ENCODE results near the gene CSNK2B.
"Not testable (repeated sequence)": the region's sequence is repeated elsewhere in the genome, so short reads cannot be mapped to it uniquely, and the experiment has no call there.

Gene CSNK2B

GRCh38 chr6:31691078-31691463 lies 25.2 kb downstream of the CSNK2B start:
- DNase-seq, result no peak

- no peak for DNase-seq
These were observed 25.8 kb downstream of the CSNK2B start for GRCh38 chr6:31691564-31692108.

GRCh38 chr6:31692353-31692752 lies 26.5 kb downstream of the CSNK2B start:
- DNase-seq, result no peak

- DNase-seq, result no peak
These were observed 27.0 kb downstream of the CSNK2B start for GRCh38 chr6:31692886-31693285.

- no peak for DNase-seq
These were observed 27.7 kb downstream of the CSNK2B start for GRCh38 chr6:31693535-31693934.

GRCh38 chr6:31697555-31697954 lies 31.7 kb downstream of the CSNK2B start:
- no peak for DNase-seq

- no peak for DNase-seq
These were observed 35.0 kb downstream of the CSNK2B start for GRCh38 chr6:31700740-31701401.

- peak in 1 of 2 experiments; percentile 24 for DNase-seq
These were observed 36.0 kb downstream of the CSNK2B start for GRCh38 chr6:31701666-31702404.

GRCh38 chr6:31702405-31702818 lies 36.5 kb downstream of the CSNK2B start:
- no peak for DNase-seq

- peak; percentile 98 to 99 for DNase-seq
These were observed 37.2 kb downstream of the CSNK2B start, which contains the start of gene ABHD16A for GRCh38 chr6:31702819-31703716. Gene ABHD16A, minus strand, starts transcription at chr6:31703324. Its CDS starts 43 bp downstream, at chr6:31703281.

GRCh38 chr6:31705931-31706330 lies 40.1 kb downstream of the CSNK2B start:
- no peak for DNase-seq

- DNase-seq, result no peak
These were observed 40.7 kb downstream of the CSNK2B start, which contains the start of gene LY6G6F for GRCh38 chr6:31706599-31706998. Gene LY6G6F, plus strand, starts transcription at chr6:31706866. Its CDS starts 41 bp downstream, at chr6:31706907.

GRCh38 chr6:31707701-31708100 lies 41.8 kb downstream of the CSNK2B start:
- no peak for DNase-seq

- DNase-seq, result no peak
These were observed 42.3 kb downstream of the CSNK2B start for GRCh38 chr6:31708224-31708623.

GRCh38 chr6:31709157-31709556 lies 43.3 kb downstream of the CSNK2B start:
- not testable (repeated sequence) for DNase-seq

- DNase-seq, result no peak
These were observed 44.8 kb downstream of the CSNK2B start for GRCh38 chr6:31710523-31711219.

GRCh38 chr6:31711233-31711632 lies 45.4 kb downstream of the CSNK2B start:
- no peak for DNase-seq

- no peak for DNase-seq
These were observed 46.4 kb downstream of the CSNK2B start for GRCh38 chr6:31712296-31712695.

- no peak for DNase-seq
These were observed 47.6 kb downstream of the CSNK2B start for GRCh38 chr6:31713465-31713864.

GRCh38 chr6:31713991-31714684 lies 48.3 kb downstream of the CSNK2B start:
- DNase-seq, result no peak

Measured in activated T-cell treated with anti-CD3 and anti-CD28 coated beads, Interleukin-2, amount 50 U/mL, for 48 hours (primary cell).